DOHH2 (cell line): ENCODE measurements around the gene KRT17.

Experiments
- CTCF ChIP-seq: fragments of 200-600 bp; sonication (generic); IDR thresholded peaks from one replicate; pipeline ENCODE4 v1.5.1; 2014; ENCODE audit warnings: antibody characterized with exemption, mild to moderate bottlenecking, low read depth, low read length; ENCODE audit not compliant: poor library complexity, severe bottlenecking
- EZH2phosphoT487 ChIP-seq: fragments of 200-600 bp; sonication (generic); IDR thresholded peaks from 2 replicates; pipeline ENCODE4 v1.6.1; 2017; ENCODE audit warnings: borderline replicate concordance, mild to moderate bottlenecking, antibody characterized with exemption, low read length, moderate library complexity, mixed read lengths

- TF ChIP-seq CTCF (no peak), EZH2phosphoT487 (no peak)
Observed at GRCh38 chr17:41651625-41652460, 27.5 kb upstream of the KRT17 start.
